Activated CD8-positive, alpha-beta T cell treated with anti-CD3 and anti-CD28 coated beads for 36 hours (primary cell): ENCODE measurements around the gene TBL1X. TPM values are rescaled to one million over a fixed set of nuclear protein-coding genes. Genes with fewer than 3 reads are reported as not detected.
A peak's percentile ranks its signal among the peaks of the same experiment; 100 is the strongest.

ENCODE experiments used
- ATAC-seq: fragments of 200-7000 bp; cut with Tn5 transposase; one replicate; pipeline ENCODE4 v1.10.0; 2021; ENCODE audit warnings: mild to moderate bottlenecking, moderate library complexity
- CTCF ChIA-PET: fragments of 350-600 bp; sonication (Branson Sonifier 250); formaldehyde crosslinking; loops from one replicate; lab custom pipeline; 2021; ENCODE audit warnings: antibody characterized with exemption; lab: Charles Lee
- POLR2A ChIA-PET: fragments of 350-600 bp; sonication (Branson Sonifier 250); formaldehyde crosslinking; loops from one replicate; lab custom pipeline; 2021; ENCODE audit warnings: antibody characterized with exemption; lab: Charles Lee
- DNase-seq: peaks from one replicate; pipeline ENCODE4 v3.0.0-alpha.2; 2020
- H3K27ac Mint-ChIP-seq: one replicate; pipeline ENCODE4 v1.8.0; 2021; ENCODE audit warnings: mild to moderate bottlenecking, mixed read lengths
- H3K27me3 Mint-ChIP-seq: one replicate; pipeline ENCODE4 v1.8.0; 2021; ENCODE audit warnings: mixed read lengths
- H3K36me3 Mint-ChIP-seq: one replicate; pipeline ENCODE4 v1.8.0; 2021; ENCODE audit warnings: low read depth, mixed read lengths
- H3K4me1 Mint-ChIP-seq: one replicate; pipeline ENCODE4 v1.8.0; 2021; ENCODE audit warnings: low read depth, mixed read lengths
- H3K4me3 Mint-ChIP-seq: one replicate; pipeline ENCODE4 v1.8.0; 2021; ENCODE audit warnings: mild to moderate bottlenecking, moderate library complexity, mixed read lengths
- H3K9me3 Mint-ChIP-seq: one replicate; pipeline ENCODE4 v1.8.0; 2021; ENCODE audit warnings: mixed read lengths
- intact Hi-C: fragments of 100-400 bp; cut with micrococcal nuclease; formaldehyde crosslinking; loops from one replicate; pipeline ENCODE4 v1.10.0; 2022
- total RNA-seq, 2 experiments: library from RNA; stranded (reverse); gene quantifications; one replicate each; pipeline ENCODE4 v1.2.3, GENCODE V29; 2021
- TF ChIP-seq, protein P1 (sequence below): fragments of 200-600 bp; IDR thresholded peaks from one replicate; pipeline ENCODE4 v1.8.0; 2022; ENCODE audit warnings: antibody characterized with exemption, mild to moderate bottlenecking

The TBL1X gene
- 10 to 100 TPM; 28.9 to 32.0 TPM for total RNA-seq

DNA sequence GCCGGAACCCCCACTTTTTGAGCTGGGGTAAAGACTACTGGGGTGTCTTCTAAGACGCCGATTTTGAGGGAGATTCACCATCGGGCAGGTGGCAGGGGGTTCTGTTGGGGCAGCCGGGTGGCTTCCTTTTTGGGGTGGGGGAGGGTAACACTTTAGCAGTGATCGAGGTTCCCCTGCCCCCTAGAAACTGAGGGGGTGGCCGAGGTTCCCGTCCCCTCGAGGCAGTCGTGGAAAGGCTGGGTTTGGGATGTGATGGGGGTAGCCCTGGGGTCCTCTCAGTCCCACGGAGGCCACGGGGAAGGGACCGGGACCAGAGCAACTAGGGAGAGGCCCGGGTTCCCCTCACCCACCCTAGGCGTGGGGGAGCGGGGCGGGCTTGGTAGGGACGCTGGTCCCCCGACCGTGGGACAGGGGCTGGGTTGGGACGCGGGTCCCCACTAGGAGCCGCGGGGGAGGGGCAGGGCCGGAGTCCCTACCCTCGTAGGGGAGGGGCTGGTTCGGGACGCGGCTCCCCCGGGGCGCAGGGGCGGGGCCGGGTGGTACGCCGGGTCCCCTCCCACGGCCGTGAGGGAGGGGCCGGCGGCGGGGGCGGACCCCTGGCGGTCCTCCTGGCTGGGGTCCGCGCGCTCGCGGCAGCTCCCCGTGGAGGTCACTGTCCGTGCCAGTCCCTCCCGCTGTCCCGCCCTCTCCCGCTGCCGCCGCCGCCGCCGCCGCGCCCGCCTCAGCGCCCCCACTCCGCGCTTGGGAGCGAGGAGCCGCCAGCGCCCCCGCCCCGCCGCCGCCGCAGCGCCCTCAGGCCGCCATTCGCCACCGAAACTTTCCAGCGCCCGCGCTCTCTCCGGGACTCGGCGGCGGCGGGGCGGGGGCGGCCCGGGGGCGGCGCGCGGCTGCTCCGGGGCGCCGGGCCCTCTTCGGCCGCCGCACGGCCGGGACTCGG is at the start of gene TBL1X:
Gene TBL1X, plus strand, starts transcription at position 624 of the 937 bp plus-strand sequence. CDS start 188,529 bp downstream, outside the sequence.
- TF ChIP-seq, protein P1, sequence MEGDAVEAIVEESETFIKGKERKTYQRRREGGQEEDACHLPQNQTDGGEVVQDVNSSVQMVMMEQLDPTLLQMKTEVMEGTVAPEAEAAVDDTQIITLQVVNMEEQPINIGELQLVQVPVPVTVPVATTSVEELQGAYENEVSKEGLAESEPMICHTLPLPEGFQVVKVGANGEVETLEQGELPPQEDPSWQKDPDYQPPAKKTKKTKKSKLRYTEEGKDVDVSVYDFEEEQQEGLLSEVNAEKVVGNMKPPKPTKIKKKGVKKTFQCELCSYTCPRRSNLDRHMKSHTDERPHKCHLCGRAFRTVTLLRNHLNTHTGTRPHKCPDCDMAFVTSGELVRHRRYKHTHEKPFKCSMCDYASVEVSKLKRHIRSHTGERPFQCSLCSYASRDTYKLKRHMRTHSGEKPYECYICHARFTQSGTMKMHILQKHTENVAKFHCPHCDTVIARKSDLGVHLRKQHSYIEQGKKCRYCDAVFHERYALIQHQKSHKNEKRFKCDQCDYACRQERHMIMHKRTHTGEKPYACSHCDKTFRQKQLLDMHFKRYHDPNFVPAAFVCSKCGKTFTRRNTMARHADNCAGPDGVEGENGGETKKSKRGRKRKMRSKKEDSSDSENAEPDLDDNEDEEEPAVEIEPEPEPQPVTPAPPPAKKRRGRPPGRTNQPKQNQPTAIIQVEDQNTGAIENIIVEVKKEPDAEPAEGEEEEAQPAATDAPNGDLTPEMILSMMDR = no peak
- H3K27me3 Mint-ChIP-seq = no peaks in the 10 kb centered on the region
- peak; percentile 57 for DNase-seq
- peaks cover 43% of the 10 kb centered on the region for H3K4me1 Mint-ChIP-seq
- POLR2A ChIA-PET = interaction anchor here (0.6 to 2.6 kb wide), 2 partner anchors 123 to 294 kb away, joined by 3 to 10 read pairs; no protein-coding TSS in a partner anchor
- intact Hi-C loops = loop anchor here (10.0 kb wide), 2 partner anchors 180 to 240 kb away; no protein-coding TSS in a partner anchor
- H3K36me3 Mint-ChIP-seq = peaks cover 5% of the 10 kb centered on the region
- H3K27ac Mint-ChIP-seq = peak within 1 kb of the TSS; percentile 93
- H3K4me3 Mint-ChIP-seq = peak within 1 kb of the TSS; percentile 76
- ATAC-seq = peak; percentile 43
- CTCF ChIA-PET = no interaction called here
- no peaks in the 10 kb centered on the region for H3K9me3 Mint-ChIP-seq

DNA sequence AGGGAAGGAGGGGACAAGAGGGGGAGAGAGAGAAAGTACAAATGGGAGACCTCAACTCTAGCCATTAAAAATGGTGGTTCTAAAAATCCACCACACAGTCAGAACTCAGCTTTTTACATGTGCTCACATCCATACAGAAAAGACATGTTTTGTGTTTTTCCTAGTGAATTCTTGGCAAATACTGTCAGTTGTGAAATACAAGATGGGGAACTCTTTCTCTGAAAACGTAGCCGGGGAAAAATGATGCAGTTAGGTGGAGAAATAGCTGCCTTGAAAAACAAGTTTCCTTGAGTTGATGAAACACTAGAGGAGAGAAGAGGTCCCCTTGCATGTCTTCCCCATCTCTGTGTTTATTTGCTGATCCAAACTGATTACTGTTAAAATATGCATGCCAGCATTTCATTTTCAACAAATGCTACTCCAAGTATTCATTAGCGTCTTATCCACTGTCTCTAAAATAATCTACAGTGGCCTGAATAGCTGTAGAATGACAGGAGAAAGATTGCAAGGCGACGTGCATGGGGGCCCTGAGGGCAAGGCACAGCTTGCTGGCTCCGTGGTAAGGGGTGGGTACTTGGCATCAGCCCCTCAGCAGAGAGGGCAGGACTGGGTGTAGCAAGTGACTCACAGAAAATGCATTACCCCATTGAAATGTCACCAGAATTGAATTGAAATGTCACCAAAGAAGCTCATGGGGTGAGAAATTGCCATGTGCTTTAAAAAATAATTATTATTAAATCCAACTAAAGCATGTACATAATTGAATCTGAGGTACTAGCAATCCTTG is 48.1 kb upstream of the TBL1X start:
- no peaks in the 10 kb centered on the region for H3K9me3 Mint-ChIP-seq
- H3K27me3 Mint-ChIP-seq = no peaks in the 10 kb centered on the region
- no peak for DNase-seq
- ChIA-PET POLR2A (no interaction called here), CTCF (no interaction called here)
- no peaks in the 10 kb centered on the region for H3K36me3 Mint-ChIP-seq
- H3K27ac Mint-ChIP-seq = no peak overlapping the region
- TF ChIP-seq, protein P1 = no peak
- peaks cover 9% of the 10 kb centered on the region for H3K4me1 Mint-ChIP-seq
- H3K4me3 Mint-ChIP-seq = no peak overlapping the region
- intact Hi-C loops = no loop called here
- no peak for ATAC-seq

DNA sequence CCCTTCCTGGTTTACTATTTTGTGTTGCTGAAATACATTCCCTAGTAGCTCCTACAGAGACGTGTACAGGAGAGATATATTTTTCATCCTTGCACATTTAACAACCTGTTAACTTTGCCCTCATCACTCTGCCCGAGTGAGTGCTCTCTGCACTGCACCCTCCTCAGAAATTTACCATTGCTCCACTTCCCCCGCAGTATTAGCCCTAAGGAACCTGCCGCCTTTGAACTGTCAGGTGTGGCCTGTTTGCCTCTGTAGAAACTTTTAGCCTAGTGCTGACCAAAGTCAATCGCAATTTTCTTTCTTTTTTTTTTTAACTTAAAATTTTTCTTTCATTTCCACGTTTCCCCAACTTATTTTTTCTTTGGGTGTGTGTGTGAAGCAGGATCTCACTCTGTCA is 46.6 kb upstream of the TBL1X start:
- TF ChIP-seq, protein P1 = no peak
- Mint-ChIP-seq H3K27ac (no peak overlapping the region), H3K27me3 (no peaks in the 10 kb centered on the region), H3K4me3 (no peak overlapping the region), H3K9me3 (no peaks in the 10 kb centered on the region), H3K36me3 (no peaks in the 10 kb centered on the region), H3K4me1 (peaks cover 9% of the 10 kb centered on the region)
- DNase-seq (no peak), ATAC-seq (no peak)
- ChIA-PET CTCF (no interaction called here), POLR2A (no interaction called here)
- intact Hi-C loops = no loop called here

DNA sequence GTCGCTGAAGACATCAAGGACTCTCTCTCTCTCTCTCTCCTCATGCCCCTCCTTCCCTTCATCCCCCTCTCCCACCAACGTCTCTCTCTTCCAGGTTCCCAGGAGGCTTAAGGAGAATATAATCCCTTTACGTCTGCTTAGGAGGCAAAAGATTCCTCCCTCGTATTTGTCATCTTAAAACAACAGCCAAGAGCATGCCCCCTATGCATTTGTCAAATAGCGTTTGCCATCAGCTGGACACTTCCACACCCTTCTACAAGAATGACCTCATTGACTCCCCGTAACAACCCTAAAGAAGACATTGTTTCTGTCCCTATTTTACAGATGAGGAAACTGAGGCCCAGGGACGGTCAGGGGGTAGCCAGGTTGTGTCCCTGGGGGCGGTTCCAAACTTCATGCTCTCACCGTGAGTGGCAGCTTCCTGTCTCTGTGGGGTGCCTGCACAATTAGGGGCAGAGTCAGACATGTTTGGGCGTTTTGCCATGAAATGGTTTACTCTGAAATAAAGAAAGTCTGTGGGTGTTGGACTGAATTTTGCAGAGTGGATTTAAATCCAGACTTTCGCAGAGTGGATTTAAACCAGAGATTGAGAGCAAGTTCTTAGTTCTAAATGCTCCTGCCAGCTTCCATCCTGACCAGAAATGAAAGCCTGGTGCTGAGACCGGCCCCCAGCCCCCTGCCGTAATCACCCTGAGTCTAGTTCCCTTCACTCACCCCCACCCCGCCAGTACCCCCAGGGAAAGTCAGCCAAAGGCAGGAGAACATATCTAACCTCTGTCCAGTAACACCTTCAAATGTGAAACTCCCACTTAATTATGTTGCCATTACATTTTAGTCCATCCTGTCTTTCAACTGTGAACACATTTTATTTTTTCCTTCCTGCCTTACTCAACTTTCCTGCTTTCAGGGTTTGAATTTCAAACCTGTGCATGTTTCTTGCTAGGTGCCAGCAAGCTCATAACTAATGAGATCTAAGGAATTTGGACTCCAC is 44.3 kb upstream of the TBL1X start:
- CTCF ChIA-PET = no interaction called here
- no peaks in the 10 kb centered on the region for H3K27me3 Mint-ChIP-seq
- DNase-seq (peak; percentile 14), ATAC-seq (no peak)
- no peak overlapping the region for H3K27ac Mint-ChIP-seq
- H3K9me3 Mint-ChIP-seq = no peaks in the 10 kb centered on the region
- no peaks in the 10 kb centered on the region for H3K36me3 Mint-ChIP-seq
- H3K4me1 Mint-ChIP-seq = peaks cover 9% of the 10 kb centered on the region
- TF ChIP-seq, protein P1 = no peak
- intact Hi-C loops = no loop called here
- POLR2A ChIA-PET = no interaction called here
- no peak overlapping the region for H3K4me3 Mint-ChIP-seq
